Measurements from ENCODE around the gene SBF1.

DNA sequence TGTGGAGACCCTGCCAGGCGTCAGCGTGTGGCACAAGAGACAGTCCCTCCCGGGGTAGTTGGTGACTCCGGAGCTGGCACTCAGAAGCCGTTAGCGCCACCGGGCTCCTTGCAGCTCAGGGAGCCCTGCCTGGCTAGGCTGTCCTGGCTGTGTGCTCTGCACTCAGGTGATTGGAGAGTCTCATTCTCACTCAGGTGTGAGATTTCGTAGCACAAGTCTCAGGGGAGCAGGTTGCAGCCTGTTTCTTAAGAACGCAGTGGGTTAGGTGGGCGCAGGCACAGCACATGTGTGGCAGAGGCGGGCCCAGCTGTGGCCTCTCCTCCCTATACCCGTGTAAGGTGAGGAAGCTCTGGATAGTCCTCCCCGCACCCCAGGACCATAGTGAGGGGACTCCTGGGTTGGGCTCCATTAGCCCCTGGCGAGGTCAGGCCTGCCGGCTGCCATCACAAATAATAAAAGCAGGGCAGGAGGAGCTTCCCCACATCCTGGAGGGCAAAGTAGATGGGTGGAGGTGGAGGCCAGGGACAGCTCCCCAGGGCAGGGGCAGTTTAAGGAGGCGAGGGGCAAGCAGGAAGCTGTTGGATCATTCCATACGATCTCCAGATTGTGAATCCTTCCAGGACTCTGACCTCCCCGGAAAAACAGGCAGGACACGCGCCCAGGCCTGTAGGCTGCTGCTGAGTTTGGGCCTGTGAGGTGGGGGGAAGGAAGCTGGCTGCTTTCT, 39.4 kb downstream of the SBF1 start:
- TF ChIP-seq YY1 (IDR thresholded peaks at IDR 0.05; ENCODE audit: insufficient read depth, insufficient read length) = no peak
- TF ChIP-seq ZNF274 (IDR thresholded peaks at IDR 0.05; ENCODE audit: low read depth, low read length) = no peak
- TF ChIP-seq SUZ12 (IDR thresholded peaks at IDR 0.05; ENCODE audit: extremely low read depth, insufficient read depth, insufficient read length) = no peak
